B cell (primary cell): Measurements from ENCODE around the gene ATP6V1F. TPM values are rescaled to one million over a fixed set of nuclear protein-coding genes. Genes with fewer than 3 reads are reported as not detected.

Experiments used
- ATAC-seq: fragments of 200-7000 bp; cut with Tn5 transposase; one replicate; pipeline ENCODE4 v1.10.0; 2021; ENCODE audit warnings: low read depth, mild to moderate bottlenecking, moderate number of reproducible peaks, moderate library complexity
- CTCF ChIA-PET: fragments of 350-600 bp; sonication (Branson Sonifier 250); formaldehyde crosslinking; loops from one replicate; lab custom pipeline; 2021; ENCODE audit warnings: antibody characterized with exemption, inconsistent platforms; lab: Charles Lee
- POLR2A ChIA-PET: fragments of 350-600 bp; sonication (Branson Sonifier 250); formaldehyde crosslinking; loops from one replicate; lab custom pipeline; 2021; ENCODE audit warnings: antibody characterized with exemption; lab: Charles Lee
- DNase-seq: peaks from one replicate; pipeline ENCODE4 v3.0.0; 2013
- H2AFZ ChIP-seq: 2 replicates; pipeline ENCODE4 v1.6.1; 2012; ENCODE audit warnings: mild to moderate bottlenecking, low read depth, low read length; ENCODE audit not compliant: insufficient read depth, poor library complexity, severe bottlenecking
- H3K27ac ChIP-seq, 2 donors: 1 replicate in 1 of 2; 2 replicates in 1 of 2; pipeline ENCODE4 v1.5.1; 2012 to 2013; ENCODE audit warnings: low read length in 2 of 2, mild to moderate bottlenecking in 2 of 2, moderate library complexity in 1 of 2
- H3K27me3 ChIP-seq, 4 experiments: fragments of 200-600 bp in 1 of 4; sonication (generic) in 1 of 4; replicated peaks in 1 of 4; 1 replicate in 2 of 4; 2 replicates in 2 of 4; pipeline versions ENCODE4 v1.6.1 to v1.7.0; 2013 to 2016; ENCODE audit warnings: low read length in 3 of 4, mild to moderate bottlenecking in 2 of 4, mixed read lengths in 1 of 4, moderate library complexity in 1 of 4; ENCODE audit not compliant: insufficient read depth in 4 of 4, control insufficient read depth in 3 of 4; ENCODE audit errors: control extremely low read depth in 1 of 4
- H3K36me3 ChIP-seq, 2 experiments: replicated peaks in 1 of 2; 1 replicate in 1 of 2; 2 replicates in 1 of 2; pipeline versions ENCODE4 v1.6.1 to v1.7.1; 2013; ENCODE audit warnings: low read length in 1 of 2; ENCODE audit not compliant: insufficient read depth in 2 of 2, control insufficient read depth in 1 of 2; ENCODE audit errors: control extremely low read depth in 1 of 2, extremely low read depth in 1 of 2
- H3K4me1 ChIP-seq, 2 donors: fragments of 200-600 bp in 1 of 2; sonication (generic) in 1 of 2; 1 replicate in 1 of 2; 2 replicates in 1 of 2; pipeline versions ENCODE4 v1.5.1 to v1.6.1; 2013 to 2017; ENCODE audit warnings: low read length in 2 of 2; ENCODE audit not compliant: control insufficient read depth in 2 of 2, insufficient read depth in 2 of 2
- H3K4me2 ChIP-seq: replicated peaks from 2 replicates; pipeline ENCODE3; 2012; ENCODE audit warnings: mild to moderate bottlenecking, low read depth, low read length; ENCODE audit not compliant: poor library complexity, severe bottlenecking
- H3K4me3 ChIP-seq, 5 experiments: fragments of 200-600 bp in 1 of 5; sonication (generic) in 1 of 5; 1 replicate in 3 of 5; 2 replicates in 2 of 5; pipeline versions ENCODE4 v1.5.1 to v1.7.0; 2011 to 2016; ENCODE audit warnings: low read length in 4 of 5, mild to moderate bottlenecking in 4 of 5, low read depth in 2 of 5, control low read depth in 1 of 5, moderate library complexity in 1 of 5; ENCODE audit not compliant: insufficient read depth in 1 of 5; ENCODE audit errors: control extremely low read depth in 1 of 5, extremely low read depth in 1 of 5
- H3K79me2 ChIP-seq: fragments of 200-600 bp; sonication (generic); one replicate; pipeline ENCODE4 v1.6.0; 2016; ENCODE audit warnings: low read length; ENCODE audit not compliant: control insufficient read depth, insufficient read depth
- H3K9ac ChIP-seq: fragments of 200-600 bp; sonication (generic); 2 replicates; pipeline ENCODE4 v1.6.1; 2017; ENCODE audit warnings: mild to moderate bottlenecking, low read length, moderate library complexity
- H3K9me3 ChIP-seq, 3 donors: one replicate each; pipeline versions ENCODE4 v1.6.1 to v1.7.1; 2013; ENCODE audit warnings: low read length in 2 of 3; ENCODE audit not compliant: control insufficient read depth in 2 of 3, insufficient read depth in 1 of 3; ENCODE audit errors: control extremely low read depth in 1 of 3
- H4K20me1 ChIP-seq: 2 replicates; pipeline ENCODE4 v1.6.0; 2012; ENCODE audit warnings: mild to moderate bottlenecking, low read length; ENCODE audit not compliant: insufficient read depth, control insufficient read depth, poor library complexity, severe bottlenecking
- H3K27ac Mint-ChIP-seq: one replicate; pipeline ENCODE4 v1.8.0; 2021; ENCODE audit warnings: mixed read lengths
- H3K27me3 Mint-ChIP-seq: one replicate; pipeline ENCODE4 v1.8.0; 2021; ENCODE audit warnings: mixed read lengths
- H3K4me1 Mint-ChIP-seq: one replicate; pipeline ENCODE4 v1.8.0; 2021; ENCODE audit warnings: mixed read lengths
- H3K4me3 Mint-ChIP-seq: one replicate; pipeline ENCODE4 v1.8.0; 2021; ENCODE audit warnings: mixed read lengths
- H3K9me3 Mint-ChIP-seq: one replicate; pipeline ENCODE4 v1.8.0; 2022; ENCODE audit warnings: mixed read lengths; ENCODE audit not compliant: insufficient read depth
- EZH2 ChIP-seq: IDR thresholded peaks from 2 replicates; pipeline ENCODE4 v1.6.1; 2012; ENCODE audit warnings: borderline replicate concordance, low read depth, mild to moderate bottlenecking, moderate library complexity, low read length; ENCODE audit not compliant: insufficient read depth, poor library complexity, severe bottlenecking
- WGBS: methylation state at CpG from one replicate; pipeline ENCODE4 v1.1.5; 2013; ENCODE audit warnings: missing lambda C conversion rate; ENCODE audit not compliant: insufficient coverage; 5-methylcytosine and 5-hydroxymethylcytosine counted together
- intact Hi-C: fragments of 100-400 bp; cut with micrococcal nuclease; formaldehyde crosslinking; loops from one replicate; pipeline ENCODE4 v1.10.0; 2022
- polyA plus RNA-seq: library from polyadenylated mRNA; depleted of rRNA; stranded (reverse); fragments of >200 nt; gene quantifications from 2 replicates; pipeline ENCODE4 v1.2.3, GENCODE V29; 2012
- total RNA-seq, 2 donors: library from RNA; stranded (reverse); fragments of 120-200 nt in 1 of 2; gene quantifications; 1 replicate in 1 of 2; 2 replicates in 1 of 2; pipeline versions ENCODE4 v1.2.3 to v1.2.4, GENCODE V29; 2013 to 2022
- TF ChIP-seq, protein P1 (sequence below): fragments of 200-600 bp; IDR thresholded peaks from one replicate; pipeline ENCODE4 v1.8.0; 2022; ENCODE audit warnings: antibody characterized with exemption, mild to moderate bottlenecking

Gene ATP6V1F
- total and polyA plus RNA-seq, 2 donors (not counting 1 experiment from before 2014, with no cell fraction given) = 81.7 to 198 TPM

DNA sequence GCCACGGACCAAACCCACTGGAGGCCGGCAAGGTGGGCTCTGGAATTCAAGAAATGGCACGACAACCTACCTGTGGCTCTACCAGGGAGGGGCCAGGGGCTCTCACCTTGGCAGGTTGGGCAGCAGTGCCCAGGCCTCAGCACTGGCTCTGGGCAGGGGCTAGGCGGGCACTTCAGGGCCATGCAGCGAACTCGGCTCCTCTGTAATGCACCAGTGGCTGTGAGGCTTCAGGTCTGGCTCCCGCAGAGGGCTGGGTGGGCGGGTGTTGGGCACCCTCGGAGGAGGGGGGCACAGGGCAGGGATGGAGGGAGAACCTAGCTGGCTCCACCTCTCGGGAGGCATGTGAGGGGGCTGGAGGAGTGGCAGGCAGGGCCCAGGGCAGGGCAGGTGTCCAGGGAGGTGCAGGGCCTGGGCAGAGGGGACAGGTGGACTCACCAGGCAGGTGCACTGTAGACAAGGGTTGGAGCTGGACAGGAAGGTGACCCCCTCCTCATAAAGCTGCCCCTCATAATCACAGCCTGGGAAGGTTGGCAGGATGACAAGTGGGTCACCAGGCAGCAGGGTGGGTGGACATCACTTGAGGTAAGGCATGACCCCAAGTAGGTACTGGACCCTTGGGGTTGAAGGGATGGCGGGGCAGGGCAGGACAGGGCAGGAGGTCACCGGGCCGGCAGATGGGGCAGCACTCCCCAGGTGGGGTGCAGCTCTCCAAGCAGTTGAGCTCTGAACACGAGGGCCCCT, 41.1 kb downstream of the ATP6V1F start:
- Mint-ChIP-seq H3K9me3 (no peaks in the 10 kb centered on the region), H3K4me1 (peaks cover 8% of the 10 kb centered on the region), H3K27me3 (peaks cover 13% of the 10 kb centered on the region), H3K4me3 (no peak overlapping the region), H3K27ac (no peak overlapping the region)
- WGBS = 87% methylated on average over 14 of the region's 14 CpGs
- H3K36me3 ChIP-seq = no peaks in the 10 kb centered on the region
- intact Hi-C loops = loop anchor here (1.0 to 2.0 kb wide), 4 partner anchors 35 to 188 kb away; no protein-coding TSS in a partner anchor
- H3K9me3 ChIP-seq = peaks cover 3 to 8% (median 4%) of the 10 kb centered on the region in 3 donors
- H3K4me2 ChIP-seq = no peak overlapping the region
- no peak for ATAC-seq
- H3K4me3 ChIP-seq = no peak overlapping the region
- H3K4me1 ChIP-seq = peaks cover 0 to 6% of the 10 kb centered on the region in 2 donors
- H3K27me3 ChIP-seq = peaks cover 0 to 9% (median 2%) of the 10 kb centered on the region in 4 experiments
- no peak overlapping the region for H3K9ac ChIP-seq
- no peaks in the 10 kb centered on the region for H4K20me1 ChIP-seq
- H3K79me2 ChIP-seq = no peaks in the 10 kb centered on the region
- no peak overlapping the region for H2AFZ ChIP-seq
- no peak overlapping the region for H3K27ac ChIP-seq
- CTCF ChIA-PET = interaction anchor here (0.6 to 2.8 kb wide), 17 partner anchors 11 to 306 kb away, joined by 3 to 28 read pairs (median 4); no protein-coding TSS in a partner anchor
- TF ChIP-seq, protein P1, sequence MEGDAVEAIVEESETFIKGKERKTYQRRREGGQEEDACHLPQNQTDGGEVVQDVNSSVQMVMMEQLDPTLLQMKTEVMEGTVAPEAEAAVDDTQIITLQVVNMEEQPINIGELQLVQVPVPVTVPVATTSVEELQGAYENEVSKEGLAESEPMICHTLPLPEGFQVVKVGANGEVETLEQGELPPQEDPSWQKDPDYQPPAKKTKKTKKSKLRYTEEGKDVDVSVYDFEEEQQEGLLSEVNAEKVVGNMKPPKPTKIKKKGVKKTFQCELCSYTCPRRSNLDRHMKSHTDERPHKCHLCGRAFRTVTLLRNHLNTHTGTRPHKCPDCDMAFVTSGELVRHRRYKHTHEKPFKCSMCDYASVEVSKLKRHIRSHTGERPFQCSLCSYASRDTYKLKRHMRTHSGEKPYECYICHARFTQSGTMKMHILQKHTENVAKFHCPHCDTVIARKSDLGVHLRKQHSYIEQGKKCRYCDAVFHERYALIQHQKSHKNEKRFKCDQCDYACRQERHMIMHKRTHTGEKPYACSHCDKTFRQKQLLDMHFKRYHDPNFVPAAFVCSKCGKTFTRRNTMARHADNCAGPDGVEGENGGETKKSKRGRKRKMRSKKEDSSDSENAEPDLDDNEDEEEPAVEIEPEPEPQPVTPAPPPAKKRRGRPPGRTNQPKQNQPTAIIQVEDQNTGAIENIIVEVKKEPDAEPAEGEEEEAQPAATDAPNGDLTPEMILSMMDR = no peak
- no peak for TF ChIP-seq EZH2
- DNase-seq = peak; percentile 24
- POLR2A ChIA-PET = no interaction called here
